ENCODE results near the gene SLC2A4RG. TPM values are rescaled to one million over a fixed set of nuclear protein-coding genes. Genes with fewer than 3 reads are reported as not detected.

Gene SLC2A4RG
- total RNA-seq, 1 donor from 2014 or later: 59.7 TPM

GRCh38 chr20:63792866-63793265 lies 53.3 kb downstream of the SLC2A4RG start:
- peaks cover 2% of the 10 kb centered on the region for H3K4me1 Mint-ChIP-seq (ENCODE audit: low read depth)
- TF ChIP-seq, protein P1, sequence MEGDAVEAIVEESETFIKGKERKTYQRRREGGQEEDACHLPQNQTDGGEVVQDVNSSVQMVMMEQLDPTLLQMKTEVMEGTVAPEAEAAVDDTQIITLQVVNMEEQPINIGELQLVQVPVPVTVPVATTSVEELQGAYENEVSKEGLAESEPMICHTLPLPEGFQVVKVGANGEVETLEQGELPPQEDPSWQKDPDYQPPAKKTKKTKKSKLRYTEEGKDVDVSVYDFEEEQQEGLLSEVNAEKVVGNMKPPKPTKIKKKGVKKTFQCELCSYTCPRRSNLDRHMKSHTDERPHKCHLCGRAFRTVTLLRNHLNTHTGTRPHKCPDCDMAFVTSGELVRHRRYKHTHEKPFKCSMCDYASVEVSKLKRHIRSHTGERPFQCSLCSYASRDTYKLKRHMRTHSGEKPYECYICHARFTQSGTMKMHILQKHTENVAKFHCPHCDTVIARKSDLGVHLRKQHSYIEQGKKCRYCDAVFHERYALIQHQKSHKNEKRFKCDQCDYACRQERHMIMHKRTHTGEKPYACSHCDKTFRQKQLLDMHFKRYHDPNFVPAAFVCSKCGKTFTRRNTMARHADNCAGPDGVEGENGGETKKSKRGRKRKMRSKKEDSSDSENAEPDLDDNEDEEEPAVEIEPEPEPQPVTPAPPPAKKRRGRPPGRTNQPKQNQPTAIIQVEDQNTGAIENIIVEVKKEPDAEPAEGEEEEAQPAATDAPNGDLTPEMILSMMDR (IDR thresholded peaks at IDR 0.05; ENCODE audit: unreplicated experiment): no peak
- H3K4me3 Mint-ChIP-seq (ENCODE audit: low read depth): no peak overlapping the region
- no peak for DNase-seq (ENCODE audit: low spot score, unreplicated experiment)
- no peak overlapping the region for H3K27ac Mint-ChIP-seq
- H3K36me3 Mint-ChIP-seq (ENCODE audit: insufficient read depth): peaks cover 11% of the 10 kb centered on the region
- no peaks in the 10 kb centered on the region for H3K27me3 Mint-ChIP-seq
- H3K9me3 Mint-ChIP-seq (ENCODE audit: low read depth): peaks cover 4% of the 10 kb centered on the region

Other genes with a start within 250 kb of the SLC2A4RG start
- 11.0 and 11.8 TPM in 2 replicates for gene EEF1A2, start 240.7 kb upstream of the SLC2A4RG start, total RNA-seq
- 340 and 374 TPM in 2 replicates for gene PPDPF, start 219.0 kb upstream of the SLC2A4RG start, total RNA-seq
- gene PTK6, start 202.4 kb upstream of the SLC2A4RG start, total RNA-seq: 0.29 and 0.31 TPM in 2 replicates
- not detected in 2 replicates for gene SRMS, start 192.0 kb upstream of the SLC2A4RG start, total RNA-seq
- 1.9 and 2.6 TPM in 2 replicates for gene FNDC11, start 185.6 kb upstream of the SLC2A4RG start, total RNA-seq
- 19.3 and 21.6 TPM in 2 replicates for gene HELZ2, start 165.5 kb upstream of the SLC2A4RG start, total RNA-seq
- 15.1 and 15.2 TPM in 2 replicates for gene GMEB2, start 112.7 kb upstream of the SLC2A4RG start, total RNA-seq
- gene STMN3, start 86.4 kb upstream of the SLC2A4RG start, total RNA-seq: 25.6 and 26.5 TPM in 2 replicates
- 35.5 and 39.7 TPM in 2 replicates for gene RTEL1, start 81.5 kb upstream of the SLC2A4RG start, total RNA-seq
- not detected in 2 replicates for gene TNFRSF6B, start 43.1 kb upstream of the SLC2A4RG start, total RNA-seq
- gene ARFRP1, start 31.8 kb upstream of the SLC2A4RG start, total RNA-seq: 51.0 and 53.8 TPM in 2 replicates
- 38.5 and 39.0 TPM in 2 replicates for gene ZGPAT, start 31.7 kb upstream of the SLC2A4RG start, total RNA-seq
- gene LIME1, start 3.1 kb upstream of the SLC2A4RG start, total RNA-seq: 17.2 and 21.0 TPM in 2 replicates
- 31.2 and 32.2 TPM in 2 replicates for gene ZBTB46, start 91.5 kb downstream of the SLC2A4RG start, total RNA-seq
- gene ABHD16B, start 121.7 kb downstream of the SLC2A4RG start, total RNA-seq: not detected in 2 replicates
- gene TPD52L2, start 125.5 kb downstream of the SLC2A4RG start, total RNA-seq: 85.0 and 88.1 TPM in 2 replicates
- 41.8 and 42.3 TPM in 2 replicates for gene DNAJC5, start 155.3 kb downstream of the SLC2A4RG start, total RNA-seq
- gene UCKL1, start 216.6 kb downstream of the SLC2A4RG start, total RNA-seq: 78.9 and 79.2 TPM in 2 replicates
- 49.4 and 50.5 TPM in 2 replicates for gene ZNF512B, start 230.2 kb downstream of the SLC2A4RG start, total RNA-seq
- gene SAMD10, start 239.9 kb downstream of the SLC2A4RG start, total RNA-seq: 12.8 and 14.0 TPM in 2 replicates
- gene PRPF6, start 241.4 kb downstream of the SLC2A4RG start, total RNA-seq: 74.7 and 76.4 TPM in 2 replicates

Measured in progenitor cell of endocrine pancreas (in vitro differentiated cells).